IMR-90 (cell line): Measurements from ENCODE around the gene TMOD2. TPM values are rescaled to one million over a fixed set of nuclear protein-coding genes. Genes with fewer than 3 reads are reported as not detected.

ENCODE experiments used
- ATAC-seq: fragments of 200-7000 bp; cut with Tn5 transposase; 2 replicates; pipeline ENCODE4 v1.9.1; 2020; ENCODE audit warnings: low read depth, mild to moderate bottlenecking, moderate library complexity
- BruUV-seq: library from RNA; stranded (reverse); fragments of 400-500 nt; replicated peaks from 2 replicates; lab custom pipeline; 2021; lab: Mats Ljungman, UMichigan
- CTCF ChIA-PET: fragments of 300-600 bp; formaldehyde crosslinking; extraction: SDS; loops from one replicate; lab custom pipeline; 2021; ENCODE audit warnings: antibody characterized with exemption; lab: Yijun Ruan, JAX
- POLR2A ChIA-PET: fragments of 300-600 bp; sonication (Branson Sonifier 250); formaldehyde crosslinking; loops from one replicate; lab custom pipeline; 2022; ENCODE audit warnings: antibody characterized with exemption; ENCODE audit not compliant: unreplicated experiment; lab: Charles Lee
- DNase-seq: peaks from one replicate; pipeline ENCODE4 v3.0.0; 2013
- H2AFZ ChIP-seq: replicated peaks from 2 replicates; pipeline ENCODE3; 2013; ENCODE audit warnings: low read length, mild to moderate bottlenecking; ENCODE audit not compliant: poor library complexity
- H2AK5ac ChIP-seq: 2 replicates; pipeline ENCODE4 v1.6.1; 2013; ENCODE audit warnings: low read depth, low read length, inconsistent platforms
- H2AK9ac ChIP-seq: replicated peaks from 2 replicates; pipeline ENCODE3; 2013; ENCODE audit warnings: mild to moderate bottlenecking, low read depth, low read length, moderate library complexity; ENCODE audit not compliant: poor library complexity
- H2BK120ac ChIP-seq: 2 replicates; pipeline ENCODE4 v1.6.1; 2013; ENCODE audit warnings: low read depth, low read length, inconsistent platforms
- H2BK15ac ChIP-seq: 3 replicates; pipeline ENCODE4 v1.6.1; 2013; ENCODE audit warnings: low read depth, low read length, inconsistent platforms
- H2BK20ac ChIP-seq: 2 replicates; pipeline ENCODE4 v1.6.1; 2013; ENCODE audit warnings: low read depth, mild to moderate bottlenecking, inconsistent platforms, low read length, moderate library complexity
- H2BK5ac ChIP-seq: 2 replicates; pipeline ENCODE4 v1.6.1; 2013; ENCODE audit warnings: mild to moderate bottlenecking, low read depth, low read length, inconsistent platforms; ENCODE audit not compliant: poor library complexity, severe bottlenecking
- H3K14ac ChIP-seq: replicated peaks from 2 replicates; pipeline ENCODE4 v1.6.1; 2013; ENCODE audit warnings: low read depth, low read length, inconsistent platforms
- H3K18ac ChIP-seq: 2 replicates; pipeline ENCODE4 v1.6.1; 2013; ENCODE audit warnings: low read depth, low read length, control low read depth
- H3K23ac ChIP-seq: 2 replicates; pipeline ENCODE4 v1.6.1; 2013; ENCODE audit warnings: low read depth, low read length, inconsistent platforms
- H3K27ac ChIP-seq: 2 replicates; pipeline ENCODE4 v1.5.1; 2013; ENCODE audit warnings: mild to moderate bottlenecking, control low read depth, low read length; ENCODE audit not compliant: insufficient read depth
- H3K27me3 ChIP-seq: 2 replicates; pipeline ENCODE4 v1.6.1; 2013; ENCODE audit warnings: low read length; ENCODE audit not compliant: control insufficient read depth, insufficient read depth
- H3K36me3 ChIP-seq: 2 replicates; pipeline ENCODE4 v1.6.1; 2013; ENCODE audit warnings: low read length, mixed read lengths; ENCODE audit not compliant: control insufficient read depth, insufficient read depth
- H3K4ac ChIP-seq: 2 replicates; pipeline ENCODE4 v1.6.1; 2013; ENCODE audit warnings: low read depth, low read length, inconsistent platforms
- H3K4me1 ChIP-seq: 2 replicates; pipeline ENCODE4 v1.6.1; 2013; ENCODE audit warnings: low read length, mixed read lengths; ENCODE audit not compliant: control insufficient read depth, insufficient read depth
- H3K4me2 ChIP-seq: 2 replicates; pipeline ENCODE4 v1.6.1; 2013; ENCODE audit warnings: low read depth, mild to moderate bottlenecking, control low read depth, low read length, moderate library complexity
- H3K4me3 ChIP-seq: 2 replicates; pipeline ENCODE4 v1.5.1; 2013; ENCODE audit warnings: low read depth, mild to moderate bottlenecking, control low read depth, low read length, moderate library complexity; ENCODE audit not compliant: insufficient read depth
- H3K56ac ChIP-seq: 2 replicates; pipeline ENCODE4 v1.6.1; 2013; ENCODE audit warnings: low read length, inconsistent platforms; ENCODE audit not compliant: insufficient read depth; ENCODE audit errors: extremely low read depth
- H3K79me1 ChIP-seq, 2 experiments: 2 replicates each; pipeline ENCODE4 v1.6.1; 2013; ENCODE audit warnings: low read length in 2 of 2, inconsistent platforms in 1 of 2, low read depth in 1 of 2
- H3K9ac ChIP-seq: 2 replicates; pipeline ENCODE4 v1.6.1; 2013; ENCODE audit warnings: low read depth, low read length, control low read depth
- H3K9me1 ChIP-seq: 2 replicates; pipeline ENCODE4 v1.6.1; 2013; ENCODE audit warnings: low read length, inconsistent platforms; ENCODE audit not compliant: insufficient read depth
- H3K9me3 ChIP-seq: 2 replicates; pipeline ENCODE4 v1.6.1; 2013; ENCODE audit warnings: low read length; ENCODE audit not compliant: control insufficient read depth, insufficient read depth
- H4K20me1 ChIP-seq: 2 replicates; pipeline ENCODE4 v1.6.1; 2013; ENCODE audit warnings: low read length, inconsistent platforms; ENCODE audit not compliant: insufficient read depth
- H4K5ac ChIP-seq: 2 replicates; pipeline ENCODE4 v1.6.1; 2013; ENCODE audit warnings: mild to moderate bottlenecking, low read depth, low read length, control low read depth
- H4K8ac ChIP-seq, 2 experiments: 2 replicates each; pipeline ENCODE4 v1.6.1; 2013; ENCODE audit warnings: low read depth in 2 of 2, low read length in 2 of 2, control low read depth in 1 of 2, inconsistent platforms in 1 of 2
- H4K91ac ChIP-seq: 2 replicates; pipeline ENCODE4 v1.6.1; 2013; ENCODE audit warnings: low read depth, low read length, inconsistent platforms; ENCODE audit not compliant: insufficient read depth
- CEBPB ChIP-seq: IDR thresholded peaks from 2 replicates; pipeline ENCODE4 v1.6.1; 2012; ENCODE audit warnings: low read depth, low read length, improper control_type of control experiment
- CHD1 ChIP-seq: IDR thresholded peaks from 2 replicates; pipeline ENCODE4 v1.6.1; 2012; ENCODE audit warnings: low read depth, low read length, improper control_type of control experiment
- FOS ChIP-seq: fragments of 150-350 bp; IDR thresholded peaks from 2 replicates; pipeline ENCODE4 v1.6.1; 2016; ENCODE audit warnings: low read depth, low read length
- MAZ ChIP-seq: IDR thresholded peaks from 2 replicates; pipeline ENCODE4 v1.6.1; 2012; ENCODE audit warnings: low read depth, mild to moderate bottlenecking, low read length, improper control_type of control experiment, moderate library complexity, borderline replicate concordance
- MXI1 ChIP-seq: IDR thresholded peaks from 2 replicates; pipeline ENCODE4 v1.6.1; 2012; ENCODE audit warnings: low read depth, mild to moderate bottlenecking, low read length, moderate library complexity, borderline replicate concordance
- NFE2L2 ChIP-seq: fragments of 150-350 bp; IDR thresholded peaks from 2 replicates; pipeline ENCODE4 v1.6.1; 2016; ENCODE audit warnings: low read depth, mild to moderate bottlenecking, low read length
- POLR2A ChIP-seq: IDR thresholded peaks from 2 replicates; pipeline ENCODE4 v1.6.1; 2012; ENCODE audit warnings: mild to moderate bottlenecking, low read depth, low read length
- RFX5 ChIP-seq: IDR thresholded peaks from 2 replicates; pipeline ENCODE4 v1.8.0; 2012; ENCODE audit warnings: low read depth, mild to moderate bottlenecking, low read length, moderate library complexity
- WGBS, 2 experiments: methylation state at CpG; one replicate each; pipeline versions ENCODE4 v1.1.5 to v1.1.7; 2013; ENCODE audit warnings: missing lambda C conversion rate in 2 of 2; ENCODE audit not compliant: insufficient read length in 1 of 2; ENCODE audit errors: extremely low coverage in 2 of 2; 5-methylcytosine and 5-hydroxymethylcytosine counted together
- dilution Hi-C: fragments of 300-500 bp; cut with HindIII; formaldehyde crosslinking; loops from one replicate; pipeline ENCODE4 v1.14.3; 2018; ENCODE audit warnings: low sequenced_read_pairs; ENCODE audit not compliant: unreplicated experiment
- in situ Hi-C: fragments of 300-500 bp; cut with MboI; formaldehyde crosslinking; loops from 3 replicates; pipeline ENCODE4 v1.14.3; 2019; ENCODE audit warnings: low sequenced_read_pairs, inconsistent platforms, mixed read lengths
- intact Hi-C: fragments of 100-400 bp; cut with micrococcal nuclease; formaldehyde crosslinking; loops from 2 replicates; pipeline ENCODE4 v1.10.0; 2022
- polyA plus RNA-seq, 3 experiments: library from polyadenylated mRNA; depleted of rRNA; stranded (reverse); fragments of >200 nt; gene quantifications; 2 replicates each; pipeline ENCODE4 v1.2.3, GENCODE V29; 2012; ENCODE audit warnings: low replicate concordance in 1 of 3
- total RNA-seq: library from RNA; depleted of rRNA; stranded (reverse); fragments of >200 nt; gene quantifications from 2 replicates; pipeline ENCODE4 v1.2.3, GENCODE V29; 2012

The TMOD2 gene
- total and polyA plus RNA-seq, 2 of the 4 experiments (the other 2 are of a cell fraction) = 2.8 to 5.4 TPM

- Histone ChIP-seq H3K4me1 (peaks cover 13% of the 10 kb centered on the region), H3K36me3 (no peaks in the 10 kb centered on the region), H2BK5ac (no peak overlapping the region), H2BK20ac (no peak overlapping the region), H3K27ac (no peak overlapping the region), H4K5ac (no peak overlapping the region), H3K4me3 (no peak overlapping the region), H3K9me1 (peaks cover 7% of the 10 kb centered on the region), H3K9me3 (no peaks in the 10 kb centered on the region), H3K23ac (no peak overlapping the region), H4K8ac (no peak overlapping the region), H3K14ac (no peak overlapping the region), H2AK5ac (no peak overlapping the region), H4K20me1 (peaks cover 13% of the 10 kb centered on the region), H3K79me1 (peaks cover 3 to 24% of the 10 kb centered on the region in 2 experiments; a peak in 2 of 4 replicates), H3K56ac (no peak overlapping the region), H3K9ac (no peak overlapping the region), H3K27me3 (peaks cover 3% of the 10 kb centered on the region), H3K4ac (no peak overlapping the region), H2BK120ac (no peak overlapping the region), H2AFZ (no peak overlapping the region), H4K91ac (no peak overlapping the region), H3K18ac (no peak overlapping the region), H2AK9ac (no peak overlapping the region), H3K4me2 (no peak overlapping the region), H2BK15ac (no peak overlapping the region)
- TF ChIP-seq FOS (no peak), POLR2A (no peak), NFE2L2 (no peak), CHD1 (no peak), MXI1 (no peak), RFX5 (no peak), MAZ (no peak), CEBPB (no peak)
- POLR2A ChIA-PET = no interaction called here
- dilution Hi-C loops (no loop called here), intact Hi-C loops (loop anchor here (5.0 kb wide), 1 partner anchor 68 kb away; no protein-coding TSS in a partner anchor), in situ Hi-C loops (no loop called here)
- WGBS, 2 experiments = 89% methylated on average over 1 of the region's 4 CpGs; no CpG with 5 or more reads in 1 of the 2 experiments
- CTCF ChIA-PET = interaction anchor here (0.6 kb wide), 1 partner anchor 391 kb away, joined by 3 read pairs; no protein-coding TSS in a partner anchor
- DNase-seq (no peak), ATAC-seq (no peak)
- BruUV-seq = no TSS peak
Measured at GRCh38 chr15:51755790-51756189, 4.4 kb downstream of the TMOD2 start.
